ENCODE data around the gene PDYN.

PDYN gene

GRCh38 chr20:1944345-1945091 is 49.3 kb downstream of the PDYN start:
- TF ChIP-seq CTCF (IDR thresholded peaks at IDR 0.05; ENCODE audit: extremely low read depth, missing control alignments): no peak

GRCh38 chr20:1943275-1944002 is 50.4 kb downstream of the PDYN start:
- no peak for DNase-seq (ENCODE audit: low spot score)

More at GRCh38 chr20:1944345-1945091, 49.3 kb downstream of the PDYN start:
- DNase-seq (ENCODE audit: low spot score): no peak

GRCh38 chr20:1942486-1943274 is 51.2 kb downstream of the PDYN start:
- DNase-seq (ENCODE audit: low spot score): no peak
- no peak for TF ChIP-seq CTCF (IDR thresholded peaks at IDR 0.05; ENCODE audit: extremely low read depth, missing control alignments)

More at GRCh38 chr20:1943275-1944002, 50.4 kb downstream of the PDYN start:
- TF ChIP-seq CTCF (IDR thresholded peaks at IDR 0.05; ENCODE audit: extremely low read depth, missing control alignments): no peak

GRCh38 chr20:1942061-1942460 is 51.8 kb downstream of the PDYN start:
- DNase-seq (ENCODE audit: low spot score): no peak
- no peak for TF ChIP-seq CTCF (IDR thresholded peaks at IDR 0.05; ENCODE audit: extremely low read depth, missing control alignments)

- no peak for TF ChIP-seq CTCF (IDR thresholded peaks at IDR 0.05; ENCODE audit: extremely low read depth, missing control alignments)
- DNase-seq (ENCODE audit: low spot score): no peak
These were observed 52.6 kb downstream of the PDYN start for GRCh38 chr20:1941226-1941625.

- no peak for DNase-seq (ENCODE audit: low spot score)
These were observed 53.3 kb downstream of the PDYN start for GRCh38 chr20:1940581-1940980.

More at GRCh38 chr20:1940581-1940980, 53.3 kb downstream of the PDYN start:
- no peak for TF ChIP-seq CTCF (IDR thresholded peaks at IDR 0.05; ENCODE audit: extremely low read depth, missing control alignments)
